Ammon's horn (tissue), 1 donor: ENCODE results near the gene PDE4DIP.
"Not testable (repeated sequence)": the region's sequence is repeated elsewhere in the genome, so short reads cannot be mapped to it uniquely, and the experiment has no call there.

ENCODE experiments used
- DNase-seq: peaks from one replicate; pipeline ENCODE4 v3.0.0-alpha.2; 2016; ENCODE audit warnings: low spot score

The PDE4DIP gene

GRCh38 chr1:148874408-148875388 is 30.5 kb downstream of the PDE4DIP start:
- DNase-seq = not testable (repeated sequence)

- DNase-seq = not testable (repeated sequence)
Measured at GRCh38 chr1:148879812-148880416, 35.7 kb downstream of the PDE4DIP start.

GRCh38 chr1:148881261-148881660 is 37.0 kb downstream of the PDE4DIP start:
- not testable (repeated sequence) for DNase-seq

DNA sequence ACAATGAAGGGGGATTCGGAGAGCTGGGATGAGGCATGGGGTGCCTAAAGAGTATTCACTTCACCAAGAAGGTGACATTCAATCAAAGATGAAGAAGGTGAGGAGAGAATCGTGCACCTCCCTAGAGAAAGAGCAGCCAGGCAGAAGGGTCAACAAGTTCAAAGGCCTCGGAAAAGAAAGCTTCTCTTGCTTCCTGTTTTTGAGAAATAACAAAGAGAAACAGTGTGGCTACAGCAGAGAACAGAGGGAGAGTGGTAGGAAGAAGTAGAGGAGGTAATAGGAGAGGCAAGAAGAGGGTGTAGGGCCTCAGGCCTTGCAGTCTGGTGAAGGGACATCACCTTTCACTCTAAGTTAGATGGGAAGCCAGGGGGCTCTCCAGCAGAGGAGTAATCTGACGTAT is 41.0 kb downstream of the PDE4DIP start:
- not testable (repeated sequence) for DNase-seq

GRCh38 chr1:148886293-148886692 is 42.1 kb downstream of the PDE4DIP start:
- not testable (repeated sequence) for DNase-seq

DNA sequence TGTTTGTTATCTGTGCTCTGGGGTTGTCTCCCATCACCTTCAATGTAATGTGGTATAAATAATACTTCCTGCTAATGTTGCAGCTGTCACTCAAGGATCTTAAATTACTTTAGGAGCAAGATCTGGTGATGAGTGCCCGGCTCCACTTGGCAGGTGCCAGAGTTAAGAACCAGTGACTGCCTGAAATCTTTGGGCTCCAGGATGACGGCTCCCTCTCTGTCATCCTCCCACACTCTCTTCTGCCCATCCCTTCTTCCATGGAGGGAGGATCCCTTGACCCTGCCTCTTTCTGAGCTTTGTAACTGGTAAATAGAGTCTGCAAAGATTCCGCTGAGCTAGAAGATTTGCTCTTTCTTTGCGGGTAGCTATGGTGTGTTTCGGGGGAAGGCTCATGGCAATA is 44.4 kb downstream of the PDE4DIP start:
- DNase-seq = not testable (repeated sequence)

DNA sequence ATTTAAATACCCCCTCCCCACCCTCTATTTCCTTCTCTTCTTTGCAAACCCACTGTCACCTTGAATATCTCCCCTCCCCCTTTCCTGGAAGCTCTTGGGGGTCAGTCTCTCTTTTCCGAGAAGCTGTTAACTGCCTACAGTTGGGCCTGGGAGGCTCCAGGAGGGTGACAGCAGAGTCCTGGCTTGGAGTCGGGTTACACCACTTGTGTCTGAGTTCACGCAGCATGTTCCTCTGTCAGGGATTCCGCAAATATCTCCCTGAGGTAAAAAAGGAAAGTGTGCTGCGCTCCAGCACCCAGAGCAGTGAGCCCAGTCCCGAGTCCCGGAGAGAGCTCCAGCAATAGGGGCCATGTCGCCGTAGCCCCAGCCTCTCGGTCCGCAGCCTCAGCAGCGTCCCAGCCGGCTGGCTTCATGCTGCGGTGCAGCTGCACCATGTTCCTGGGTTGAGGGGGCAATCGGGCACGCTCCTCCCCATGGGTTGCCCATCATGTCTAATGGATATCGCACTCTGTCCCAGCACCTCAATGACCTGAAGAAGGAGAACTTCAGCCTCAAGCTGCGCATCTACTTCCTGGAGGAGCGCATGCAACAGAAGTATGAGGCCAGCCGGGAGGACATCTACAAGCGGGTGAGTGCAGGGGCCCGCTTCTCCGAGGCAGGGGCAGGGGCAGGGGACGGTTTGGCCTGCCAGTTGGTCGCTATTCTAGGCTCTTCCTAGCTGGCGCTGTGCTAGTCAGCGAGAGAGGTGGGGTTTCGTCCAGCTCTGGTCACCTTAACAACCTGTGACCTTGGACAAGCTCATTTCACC is 45.2 kb downstream of the PDE4DIP start:
- not testable (repeated sequence) for DNase-seq

DNA sequence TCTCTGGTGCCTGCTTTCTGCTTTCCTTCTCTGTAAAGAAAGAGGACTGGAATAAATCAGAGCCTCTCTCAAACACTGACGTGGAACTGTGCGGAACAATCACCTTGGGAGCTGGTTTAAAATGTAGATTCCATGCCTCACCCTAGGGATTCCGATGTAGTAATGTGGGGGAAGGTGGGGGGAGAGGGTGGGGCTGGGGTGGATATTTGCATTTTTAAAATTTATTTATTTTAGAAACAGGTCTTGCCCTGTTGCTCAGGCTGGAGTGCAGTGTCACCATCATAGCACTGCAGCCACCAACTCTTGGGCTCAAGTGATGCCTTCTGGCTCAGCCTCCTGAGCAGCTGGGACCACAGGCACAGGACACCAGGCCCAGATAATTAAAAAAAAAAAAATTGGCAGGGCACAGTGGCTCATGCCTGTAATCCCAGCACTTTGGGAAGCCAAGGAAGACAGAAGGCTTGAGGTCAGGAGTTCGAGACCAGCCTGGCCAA is 45.9 kb downstream of the PDE4DIP start:
- not testable (repeated sequence) for DNase-seq

GRCh38 chr1:148894360-148895352 is 50.4 kb downstream of the PDE4DIP start:
- not testable (repeated sequence) for DNase-seq

DNA sequence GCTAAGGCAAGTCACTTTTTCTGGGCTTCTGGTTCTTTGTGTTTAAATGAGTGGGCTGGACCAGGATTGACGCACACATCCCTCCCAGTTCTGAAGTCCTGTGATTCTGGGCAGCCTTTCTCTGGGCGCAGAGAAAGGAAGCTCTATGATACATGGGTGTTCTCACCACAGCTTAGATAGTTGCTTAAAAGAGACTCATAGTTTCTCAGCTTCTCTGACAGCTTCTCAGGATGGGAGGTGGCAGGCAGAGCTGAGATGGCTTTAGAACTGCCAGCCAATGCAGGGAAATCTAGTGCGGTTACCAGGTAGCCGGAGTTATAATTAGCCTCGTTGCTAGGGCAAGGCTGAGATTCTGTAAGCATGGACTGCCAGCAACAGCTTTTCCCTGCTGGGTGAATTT is 55.8 kb downstream of the PDE4DIP start:
- not testable (repeated sequence) for DNase-seq

DNA sequence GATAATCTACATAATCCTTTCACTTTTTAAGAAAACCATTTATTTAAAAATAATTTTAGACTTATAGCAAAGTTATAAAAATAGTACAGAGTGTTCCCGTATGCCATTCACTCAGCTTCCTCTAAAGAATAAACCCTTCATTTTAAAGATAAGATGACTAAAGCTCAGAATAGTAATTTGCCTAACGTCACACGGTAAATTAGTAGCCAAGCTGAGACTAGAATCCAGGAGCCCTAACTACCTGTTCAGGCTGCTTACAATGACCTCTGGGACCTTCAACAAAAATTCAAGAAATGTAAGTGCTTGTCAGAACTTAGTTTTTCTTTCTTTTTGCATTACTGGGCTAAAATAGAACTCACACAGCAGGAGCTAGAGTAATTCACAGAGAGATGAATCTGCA is 56.5 kb downstream of the PDE4DIP start:
- not testable (repeated sequence) for DNase-seq

GRCh38 chr1:148901150-148901952 is 57.1 kb downstream of the PDE4DIP start:
- DNase-seq = not testable (repeated sequence)

DNA sequence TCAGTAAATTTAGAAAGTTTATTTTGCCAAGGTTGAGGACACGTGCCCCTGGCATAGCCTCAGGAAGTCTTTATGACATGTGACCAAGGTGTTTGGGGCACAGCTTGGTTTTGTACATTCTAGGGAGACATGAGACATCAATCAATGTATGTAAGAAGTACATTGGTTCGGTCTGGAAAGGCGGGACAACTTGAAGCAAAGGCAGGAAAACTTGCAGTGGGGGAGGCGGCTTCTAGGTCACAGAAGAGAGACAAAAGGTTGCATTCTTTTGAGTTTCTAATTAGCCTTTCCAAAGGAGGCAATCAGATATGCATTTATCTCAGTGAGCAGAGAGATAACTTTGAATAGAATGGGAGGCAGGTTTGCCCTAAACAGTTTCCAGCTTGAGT is 57.7 kb downstream of the PDE4DIP start:
- DNase-seq = not testable (repeated sequence)

GRCh38 chr1:148909219-148909826 is 65.1 kb downstream of the PDE4DIP start:
- not testable (repeated sequence) for DNase-seq

DNA sequence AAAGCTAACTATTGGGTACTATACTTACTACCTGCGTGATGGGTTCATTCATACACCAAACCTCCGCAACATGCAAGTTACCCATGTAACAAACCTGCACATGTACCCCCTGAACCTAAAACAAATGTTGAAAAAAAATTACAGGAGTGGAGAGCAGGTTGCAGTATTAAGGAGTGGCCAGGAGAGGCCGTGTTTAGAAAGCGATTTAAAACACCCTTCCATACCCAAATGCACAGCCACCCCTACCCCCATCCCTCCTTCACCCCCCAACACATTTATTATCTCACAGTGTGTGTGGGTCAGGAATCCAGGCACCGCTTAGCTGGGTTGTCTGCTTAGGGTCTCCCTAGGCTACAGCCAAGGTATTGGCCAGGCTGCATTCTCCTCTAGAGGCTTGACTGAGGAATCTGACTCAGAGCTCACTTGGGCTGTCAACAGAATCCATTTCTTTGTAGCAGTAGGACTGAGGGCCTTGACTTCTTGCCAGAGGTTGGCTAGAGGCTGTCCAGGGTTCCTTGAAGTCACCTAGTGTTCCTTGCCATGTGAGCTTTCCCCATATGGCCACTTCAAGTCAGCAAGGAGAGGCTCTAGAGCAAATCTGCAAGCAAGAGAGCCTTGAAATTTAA is 67.2 kb downstream of the PDE4DIP start:
- not testable (repeated sequence) for DNase-seq

- DNase-seq = not testable (repeated sequence)
Measured at GRCh38 chr1:148916222-148916621, 72.0 kb downstream of the PDE4DIP start.

- DNase-seq = not testable (repeated sequence)
Measured at GRCh38 chr1:148916695-148917348, 72.6 kb downstream of the PDE4DIP start.

- not testable (repeated sequence) for DNase-seq
Measured at GRCh38 chr1:148918836-148919447, 74.7 kb downstream of the PDE4DIP start.
